Heart right ventricle (tissue), 16 donors: ENCODE measurements around the gene ATP1B2. TPM values are rescaled to one million over a fixed set of nuclear protein-coding genes. Genes with fewer than 3 reads are reported as not detected.

Source experiments
- ATAC-seq, 8 donors: fragments of 200-7000 bp; cut with Tn5 transposase; one replicate each; pipeline ENCODE4 v1.9.1; 2020; ENCODE audit warnings: mild to moderate bottlenecking in 8 of 8, moderate library complexity in 8 of 8, moderate number of reproducible peaks in 1 of 8
- DNase-seq, 2 donors: peaks; one replicate each; pipeline ENCODE4 v3.0.0-alpha.2; 2020
- H3K27ac ChIP-seq, 10 donors: fragments of 200-600 bp; sonication (generic) in 2 of 10; one replicate each; pipeline versions ENCODE4 v1.5.0 to v1.8.0; 2020 to 2022; ENCODE audit warnings: mild to moderate bottlenecking in 3 of 10
- H3K27me3 ChIP-seq, 7 donors: fragments of 200-600 bp; one replicate each; pipeline ENCODE4 v1.8.0; 2021 to 2022; ENCODE audit warnings: mild to moderate bottlenecking in 2 of 7
- H3K36me3 ChIP-seq, 9 donors: fragments of 200-600 bp; sonication (generic) in 1 of 9; one replicate each; pipeline versions ENCODE4 v1.5.0 to v1.8.0; 2020 to 2022; ENCODE audit warnings: mild to moderate bottlenecking in 2 of 9
- H3K4me1 ChIP-seq, 9 donors: fragments of 200-600 bp; sonication (generic) in 1 of 9; one replicate each; pipeline versions ENCODE4 v1.5.0 to v1.8.0; 2020 to 2022; ENCODE audit warnings: mild to moderate bottlenecking in 4 of 9
- H3K4me3 ChIP-seq, 10 donors: fragments of 200-600 bp; sonication (generic) in 2 of 10; one replicate each; pipeline versions ENCODE4 v1.5.0 to v1.8.0; 2020 to 2022; ENCODE audit warnings: mild to moderate bottlenecking in 7 of 10, moderate library complexity in 2 of 10
- H3K9me3 ChIP-seq, 11 donors: fragments of 200-600 bp in 10 of 11; sonication (generic) in 2 of 11; one replicate each; pipeline versions ENCODE4 v1.5.0 to v1.8.0; 2013 to 2022; ENCODE audit warnings: mild to moderate bottlenecking in 2 of 11, control low read depth in 1 of 11, moderate library complexity in 1 of 11
- WGBS, 2 donors: extraction: QIAGEN DNeasy Blood & Tissue Kit; methylation state at CpG; one replicate each; pipeline ENCODE4 v1.1.7; 2013; ENCODE audit warnings: inconsistent platforms in 1 of 2; 5-methylcytosine and 5-hydroxymethylcytosine counted together
- intact Hi-C, 10 donors: fragments of 100-400 bp; cut with DNase I; formaldehyde crosslinking; loops; one replicate each; pipeline versions ENCODE4 v1.11.1 to v1.14.2; 2022
- polyA plus RNA-seq, 2 donors: library from polyadenylated mRNA; stranded (reverse); fragments of 200-250 nt; gene quantifications; one replicate each; pipeline ENCODE4 v1.2.3, GENCODE V29; 2013
- total RNA-seq, 10 donors: library from RNA; stranded (reverse); fragmentation: NEBNext Ultra II Directional in 3 of 10; extraction: Animal tissue kit (Norgen Biotek cat#: 25700) in 3 of 10; gene quantifications; one replicate each; pipeline versions ENCODE4 v1.2.1 to v1.2.4, GENCODE V29; 2021 to 2023
- TF ChIP-seq, protein P1 (sequence below), 9 donors: fragments of 200-600 bp; sonication (generic) in 2 of 9; IDR thresholded peaks; one replicate each; pipeline versions ENCODE4 v1.5.0 to v1.8.0; 2021 to 2022; ENCODE audit warnings: antibody characterized with exemption in 9 of 9, mild to moderate bottlenecking in 5 of 9, moderate library complexity in 1 of 9
- donor health status: Arrhythmogenic right ventricular cardiomyopathy.
- donor health status: ischemic (EF 13 %, LVEDD 7.1; RV severe dilation, severe dysfunction).
- donor health status: healthy with polysubstance abuse.
- donor health status: DM: no; HTN: yes; CAD: no.
- donor health status: DM: no; HTN: no; CAD: no.
- donor health status: ischemic (EF 25% LVEDD 6.9; RV normal size, moderate dysfunction).
- donor health status: ischemic (EF 25% LVEDD 5.7; RV mildly dilated, moderate dysfunction).
- donor health status: healthy.
- donor health status: DM: yes; HTN: yes; CAD: no.
- donor health status: Ischemic cardiomyopathy.
- donor health status: ischemic (EF 35%, LVEDD 5.7; RV mildly dilated, moderate dysfunction).
- donor health status: nonischemic (EF 11% LVEDD 7.7; RV severe dilation, severe dysfunction).
- donor health status: DM: yes; HTN: yes; CAD: no.
- donor health status: PGD.
- donor health status: ischemic (EF 29% LVEDD 5.4; RV normal size, mild dysfunction).
- donor health status: nonischemic (EF 23%, LVEDD 6.1; RV moderate dilation, normal function).

Gene ATP1B2
- total and polyA plus RNA-seq, 12 donors = 0.91 to 6.5 (median 3.9) TPM

DNA sequence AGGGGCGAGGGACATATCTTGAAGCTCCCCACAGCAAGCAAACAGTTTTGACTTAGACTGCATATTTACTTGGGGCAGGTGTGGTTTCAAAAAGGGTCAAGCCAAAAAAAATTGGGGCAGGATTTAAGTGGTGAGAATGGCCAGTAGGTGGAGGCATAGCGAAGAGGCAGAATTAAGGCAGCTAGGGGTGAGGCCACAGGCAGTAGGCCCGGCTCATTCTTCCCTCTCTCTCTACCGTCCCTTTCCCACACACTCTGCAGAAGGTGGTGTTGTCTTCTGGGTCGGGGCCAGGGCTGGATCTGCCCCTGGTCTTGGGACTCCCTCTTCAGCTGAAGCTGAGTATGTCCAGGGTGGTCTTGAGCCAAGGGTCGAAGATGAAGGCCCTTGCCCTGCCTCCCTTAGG lies 18.2 kb upstream of the ATP1B2 start:
- intact Hi-C loops = loop anchor here in 7 of 10 donors (2.0 to 10.0 kb wide), 3 partner anchors 55 to 62 kb away; partner anchors contain the start of genes WRAP53 (in 6 of the 7) and TP53 (in 5 of the 7)
- Histone ChIP-seq H3K4me1 (peaks cover 3 to 25% (median 6%) of the 10 kb centered on the region in 9 donors), H3K9me3 (no peaks in the 10 kb centered on the region), H3K4me3 (no peak overlapping the region), H3K27ac (no peak overlapping the region), H3K36me3 (no peaks in the 10 kb centered on the region), H3K27me3 (no peaks in the 10 kb centered on the region)
- 52 to 56% methylated on average over 6 of the region's 6 CpGs for whole genome bisulfite sequencing, 2 donors
- ATAC-seq = peak in 2 of 8 donors; percentile 29 to 36
- TF ChIP-seq, protein P1, sequence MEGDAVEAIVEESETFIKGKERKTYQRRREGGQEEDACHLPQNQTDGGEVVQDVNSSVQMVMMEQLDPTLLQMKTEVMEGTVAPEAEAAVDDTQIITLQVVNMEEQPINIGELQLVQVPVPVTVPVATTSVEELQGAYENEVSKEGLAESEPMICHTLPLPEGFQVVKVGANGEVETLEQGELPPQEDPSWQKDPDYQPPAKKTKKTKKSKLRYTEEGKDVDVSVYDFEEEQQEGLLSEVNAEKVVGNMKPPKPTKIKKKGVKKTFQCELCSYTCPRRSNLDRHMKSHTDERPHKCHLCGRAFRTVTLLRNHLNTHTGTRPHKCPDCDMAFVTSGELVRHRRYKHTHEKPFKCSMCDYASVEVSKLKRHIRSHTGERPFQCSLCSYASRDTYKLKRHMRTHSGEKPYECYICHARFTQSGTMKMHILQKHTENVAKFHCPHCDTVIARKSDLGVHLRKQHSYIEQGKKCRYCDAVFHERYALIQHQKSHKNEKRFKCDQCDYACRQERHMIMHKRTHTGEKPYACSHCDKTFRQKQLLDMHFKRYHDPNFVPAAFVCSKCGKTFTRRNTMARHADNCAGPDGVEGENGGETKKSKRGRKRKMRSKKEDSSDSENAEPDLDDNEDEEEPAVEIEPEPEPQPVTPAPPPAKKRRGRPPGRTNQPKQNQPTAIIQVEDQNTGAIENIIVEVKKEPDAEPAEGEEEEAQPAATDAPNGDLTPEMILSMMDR (IDR thresholded peaks at IDR 0.05) = peak; percentile 11 to 56 (median 48)
- peak in 1 of 2 donors; percentile 17 for DNase-seq

DNA sequence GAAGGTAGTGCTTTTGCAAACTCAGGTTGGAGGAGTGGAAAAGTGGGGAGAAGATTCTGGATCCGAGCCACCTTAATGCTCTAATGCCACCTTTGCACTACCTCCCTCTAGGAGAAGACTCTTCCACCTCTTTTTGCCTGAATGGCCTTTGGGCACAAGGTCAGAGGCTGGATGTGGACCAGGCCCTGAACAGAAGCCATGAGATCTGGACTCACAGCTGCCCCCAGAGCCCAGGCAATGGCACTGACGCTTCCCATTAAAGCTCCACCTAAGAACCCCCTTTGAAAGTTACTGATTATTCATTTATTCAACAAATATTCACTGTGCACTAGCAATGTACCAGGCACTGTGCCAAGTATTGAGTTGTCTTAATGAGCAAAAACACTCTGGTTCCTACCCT lies 17.6 kb upstream of the ATP1B2 start:
- DNase-seq = no peak
- Histone ChIP-seq H3K36me3 (no peaks in the 10 kb centered on the region), H3K27me3 (no peaks in the 10 kb centered on the region), H3K4me3 (no peak overlapping the region), H3K27ac (no peak overlapping the region), H3K4me1 (peaks cover 2 to 22% (median 3%) of the 10 kb centered on the region in 9 donors), H3K9me3 (no peaks in the 10 kb centered on the region)
- intact Hi-C loops = loop anchor here in 7 of 10 donors (2.0 to 10.0 kb wide), 3 partner anchors 54 to 62 kb away; partner anchors contain the start of genes WRAP53 (in 6 of the 7) and TP53 (in 5 of the 7)
- 87 to 90% methylated on average over 2 of the region's 2 CpGs for WGBS, 2 donors
- ATAC-seq = no peak
- TF ChIP-seq, protein P1 (IDR thresholded peaks at IDR 0.05) = no peak

GRCh38 chr17:7634384-7634783 lies 16.3 kb upstream of the ATP1B2 start:
- TF ChIP-seq, protein P1 (IDR thresholded peaks at IDR 0.05) = peak in 8 of 9 donors; percentile 16 to 67 (median 55)
- 17 to 22% methylated on average over 5 of the region's 5 CpGs for WGBS, 2 donors
- intact Hi-C loops = loop anchor here in 7 of 10 donors (1.0 to 10.0 kb wide), 3 partner anchors 53 to 60 kb away; partner anchors contain the start of genes WRAP53 (in 6 of the 7) and TP53 (in 5 of the 7)
- H3K27me3 ChIP-seq = no peaks in the 10 kb centered on the region
- no peaks in the 10 kb centered on the region for H3K36me3 ChIP-seq
- H3K27ac ChIP-seq = no peak overlapping the region
- DNase-seq = peak; percentile 62 to 66
- peaks cover 0 to 18% (median 0%) of the 10 kb centered on the region in 9 donors for H3K4me1 ChIP-seq
- no peak overlapping the region for H3K4me3 ChIP-seq
- peak in 6 of 8 donors; percentile 47 to 78 (median 53) for ATAC-seq
- H3K9me3 ChIP-seq = no peaks in the 10 kb centered on the region

DNA sequence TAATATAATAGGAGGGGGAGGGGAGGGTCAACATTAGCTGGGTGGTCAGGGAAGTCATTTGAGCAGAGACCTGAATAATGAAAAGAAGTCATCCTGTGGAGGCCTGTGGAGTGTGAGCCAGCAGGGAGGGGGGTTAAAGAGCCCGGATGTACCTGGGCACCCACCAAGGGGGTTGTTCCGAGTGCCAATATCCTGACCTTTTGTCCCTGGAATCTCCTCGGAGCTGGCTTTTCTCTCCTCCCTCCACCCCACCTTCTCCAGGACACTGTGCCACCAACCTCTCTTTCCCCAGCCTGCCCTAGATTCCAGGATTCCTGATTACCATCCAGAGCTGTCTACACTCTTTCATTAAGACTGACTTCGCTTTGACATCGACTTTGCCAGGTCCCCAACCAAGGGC lies 14.6 kb upstream of the ATP1B2 start:
- 53 to 63% methylated on average over 5 of the region's 5 CpGs for WGBS, 2 donors
- Histone ChIP-seq H3K4me3 (no peak overlapping the region), H3K36me3 (no peaks in the 10 kb centered on the region), H3K27ac (no peak overlapping the region), H3K27me3 (no peaks in the 10 kb centered on the region), H3K4me1 (peaks cover 0 to 16% (median 0%) of the 10 kb centered on the region in 9 donors), H3K9me3 (no peaks in the 10 kb centered on the region)
- ATAC-seq (no peak), DNase-seq (no peak)
- TF ChIP-seq, protein P1 (IDR thresholded peaks at IDR 0.05) = no peak
- intact Hi-C loops = loop anchor here in 1 of 10 donors (10.0 kb wide), 1 partner anchor 59 kb away; no protein-coding TSS in a partner anchor
